ENCODE measurements around the gene TMEFF1. TPM values are rescaled to one million over a fixed set of nuclear protein-coding genes. Genes with fewer than 3 reads are reported as not detected.

TMEFF1 gene
- polyA plus RNA-seq, 1 donor (not counting 4 experiments of a cell fraction or from before 2014, with no cell fraction given), result not detected

GRCh38 chr9:100549048-100549447, 76.1 kb downstream of the TMEFF1 start:
- Histone ChIP-seq H3K79me2 (ENCODE audit: control insufficient read depth, insufficient read depth, low read length) (no peaks in the 10 kb centered on the region), H3K9ac (ENCODE audit: control insufficient read depth, extremely low read depth, insufficient read depth, low read length) (no peak overlapping the region), H3K27ac (ENCODE audit: control insufficient read depth, insufficient read depth, low read length) (no peak overlapping the region), H3K4me3 (ENCODE audit: control insufficient read depth in 2 of 3, extremely low read depth in 1 of 3, insufficient read depth in 2 of 3, low read depth in 1 of 3, low read length in 3 of 3) (no peak overlapping the region), H3K4me2 (ENCODE audit: control insufficient read depth, extremely low read depth, insufficient read depth, low read depth, low read length) (no peak overlapping the region), H3K9me1 (ENCODE audit: control insufficient read depth, extremely low read depth, insufficient read depth, low read length) (no peaks in the 10 kb centered on the region), H3K4me1 (ENCODE audit: control insufficient read depth, extremely low read depth, insufficient read depth, low read length) (no peaks in the 10 kb centered on the region), H2AFZ (ENCODE audit: control insufficient read depth, low read length) (no peak overlapping the region), H3K36me3 (ENCODE audit: control insufficient read depth in 2 of 2, extremely low read depth in 1 of 2, insufficient read depth in 2 of 2, low read length in 2 of 2) (no peaks in the 10 kb centered on the region), H3K27me3 (ENCODE audit: control insufficient read depth, extremely low read depth, insufficient read depth, low read length) (no peaks in the 10 kb centered on the region), H3K9me3 (ENCODE audit: control insufficient read depth, low read depth, low read length) (no peaks in the 10 kb centered on the region), H4K20me1 (ENCODE audit: control insufficient read depth, extremely low read depth, insufficient read depth, low read length) (no peaks in the 10 kb centered on the region)
- DNase-seq (ENCODE audit: low read depth, low spot score), result no peak
- dilution Hi-C loops (cut with MboI; ENCODE audit: extremely low pct_ligation_motif_present, low sequenced_read_pairs), result no loop called here
- no peak for FAIRE-seq
- TF ChIP-seq CTCF (optimal IDR thresholded peaks at IDR 0.05 in 1 of 3, IDR thresholded peaks at IDR 0.05 in 1 of 3, conservative IDR thresholded peaks at IDR 0.05 in 1 of 3; ENCODE audit: extremely low read depth in 1 of 3, insufficient read depth in 2 of 3, low read length in 3 of 3), result no peak
- no peak for TF ChIP-seq EZH2 (IDR thresholded peaks at IDR 0.05; ENCODE audit: low read length)

- Histone ChIP-seq H4K20me1 (ENCODE audit: control insufficient read depth, extremely low read depth, insufficient read depth, low read length) (no peaks in the 10 kb centered on the region), H3K4me2 (ENCODE audit: control insufficient read depth, extremely low read depth, insufficient read depth, low read depth, low read length) (no peak overlapping the region), H3K36me3 (ENCODE audit: control insufficient read depth in 2 of 2, extremely low read depth in 1 of 2, insufficient read depth in 2 of 2, low read length in 2 of 2) (no peaks in the 10 kb centered on the region), H3K27me3 (ENCODE audit: control insufficient read depth, extremely low read depth, insufficient read depth, low read length) (no peaks in the 10 kb centered on the region), H3K4me3 (ENCODE audit: control insufficient read depth in 2 of 3, extremely low read depth in 1 of 3, insufficient read depth in 2 of 3, low read depth in 1 of 3, low read length in 3 of 3) (no peak overlapping the region), H2AFZ (ENCODE audit: control insufficient read depth, low read length) (no peak overlapping the region), H3K9ac (ENCODE audit: control insufficient read depth, extremely low read depth, insufficient read depth, low read length) (no peak overlapping the region), H3K4me1 (ENCODE audit: control insufficient read depth, extremely low read depth, insufficient read depth, low read length) (no peaks in the 10 kb centered on the region), H3K9me1 (ENCODE audit: control insufficient read depth, extremely low read depth, insufficient read depth, low read length) (no peaks in the 10 kb centered on the region), H3K9me3 (ENCODE audit: control insufficient read depth, low read depth, low read length) (no peaks in the 10 kb centered on the region), H3K79me2 (ENCODE audit: control insufficient read depth, insufficient read depth, low read length) (no peaks in the 10 kb centered on the region), H3K27ac (ENCODE audit: control insufficient read depth, insufficient read depth, low read length) (no peak overlapping the region)
- no peak for TF ChIP-seq EZH2 (IDR thresholded peaks at IDR 0.05; ENCODE audit: low read length)
- TF ChIP-seq CTCF (optimal IDR thresholded peaks at IDR 0.05 in 1 of 3, IDR thresholded peaks at IDR 0.05 in 1 of 3, conservative IDR thresholded peaks at IDR 0.05 in 1 of 3; ENCODE audit: extremely low read depth in 1 of 3, insufficient read depth in 2 of 3, low read length in 3 of 3), result no peak
- no peak for DNase-seq (ENCODE audit: low read depth, low spot score)
- no peak for FAIRE-seq
- dilution Hi-C loops (cut with MboI; ENCODE audit: extremely low pct_ligation_motif_present, low sequenced_read_pairs), result no loop called here
Observed at GRCh38 chr9:100554935-100555401, 82.0 kb downstream of the TMEFF1 start.
